ENCODE measurements around the gene TRAPPC10. TPM values are rescaled to one million over a fixed set of nuclear protein-coding genes. Genes with fewer than 3 reads are reported as not detected.
"Not testable (repeated sequence)": the region's sequence is repeated elsewhere in the genome, so short reads cannot be mapped to it uniquely, and the experiment has no call there.

Gene TRAPPC10
- total RNA-seq, 2 donors from 2014 or later: 45.9 to 47.9 TPM

- ATAC-seq (ENCODE audit: insufficient number of reproducible peaks, low FRiP score, low read depth); H3K36me3 ChIP-seq; DNase-seq (ENCODE audit: low spot score); H3K4me3 ChIP-seq; H3K9me3 ChIP-seq; H3K27me3 ChIP-seq (replicated peaks; ENCODE audit: insufficient read depth); H3K27ac ChIP-seq; H3K4me1 ChIP-seq (ENCODE audit: control insufficient read depth in 1 of 2, low read depth in 2 of 2): not testable (repeated sequence)
Measured at GRCh38 chr21:44144784-44145602, 132.9 kb downstream of the TRAPPC10 start.

- H3K36me3 ChIP-seq; H3K4me1 ChIP-seq (ENCODE audit: control insufficient read depth in 1 of 2, low read depth in 2 of 2); H3K27ac ChIP-seq; H3K9me3 ChIP-seq; H3K27me3 ChIP-seq (replicated peaks; ENCODE audit: insufficient read depth); H3K4me3 ChIP-seq; ATAC-seq (ENCODE audit: insufficient number of reproducible peaks, low FRiP score, low read depth); DNase-seq (ENCODE audit: low spot score): not testable (repeated sequence)
Measured at GRCh38 chr21:44145616-44146015, 133.5 kb downstream of the TRAPPC10 start.

GRCh38 chr21:44147108-44147507, 135.0 kb downstream of the TRAPPC10 start:
- H3K4me3 ChIP-seq; H3K36me3 ChIP-seq; H3K9me3 ChIP-seq; H3K27ac ChIP-seq; H3K4me1 ChIP-seq (ENCODE audit: control insufficient read depth in 1 of 2, low read depth in 2 of 2); DNase-seq (ENCODE audit: low spot score); H3K27me3 ChIP-seq (replicated peaks; ENCODE audit: insufficient read depth); ATAC-seq (ENCODE audit: insufficient number of reproducible peaks, low FRiP score, low read depth): not testable (repeated sequence)

GRCh38 chr21:44150255-44150654, 138.1 kb downstream of the TRAPPC10 start:
- not testable (repeated sequence) for DNase-seq (ENCODE audit: low spot score); H3K27ac ChIP-seq; H3K9me3 ChIP-seq; H3K27me3 ChIP-seq (replicated peaks; ENCODE audit: insufficient read depth); H3K4me3 ChIP-seq; H3K36me3 ChIP-seq; ATAC-seq (ENCODE audit: insufficient number of reproducible peaks, low FRiP score, low read depth); H3K4me1 ChIP-seq (ENCODE audit: control insufficient read depth in 1 of 2, low read depth in 2 of 2)

GRCh38 chr21:44153214-44153888, 141.2 kb downstream of the TRAPPC10 start:
- not testable (repeated sequence) for ATAC-seq (ENCODE audit: insufficient number of reproducible peaks, low FRiP score, low read depth); H3K4me1 ChIP-seq (ENCODE audit: control insufficient read depth in 1 of 2, low read depth in 2 of 2)

GRCh38 chr21:44153889-44154228, 141.8 kb downstream of the TRAPPC10 start:
- not testable (repeated sequence) for H3K27ac ChIP-seq; H3K27me3 ChIP-seq (replicated peaks; ENCODE audit: insufficient read depth); H3K4me1 ChIP-seq (ENCODE audit: control insufficient read depth in 1 of 2, low read depth in 2 of 2); H3K4me3 ChIP-seq; H3K36me3 ChIP-seq; ATAC-seq (ENCODE audit: insufficient number of reproducible peaks, low FRiP score, low read depth); H3K9me3 ChIP-seq; DNase-seq (ENCODE audit: low spot score)

More at GRCh38 chr21:44153214-44153888, 141.2 kb downstream of the TRAPPC10 start:
- not testable (repeated sequence) for H3K27me3 ChIP-seq (replicated peaks; ENCODE audit: insufficient read depth); H3K27ac ChIP-seq; H3K36me3 ChIP-seq; DNase-seq (ENCODE audit: low spot score); H3K9me3 ChIP-seq; H3K4me3 ChIP-seq

GRCh38 chr21:44154816-44155230, 142.7 kb downstream of the TRAPPC10 start:
- peak; percentile 40 for ATAC-seq (ENCODE audit: insufficient number of reproducible peaks, low FRiP score, low read depth)
- not testable (repeated sequence) for DNase-seq (ENCODE audit: low spot score); H3K4me1 ChIP-seq (ENCODE audit: control insufficient read depth in 1 of 2, low read depth in 2 of 2); H3K27ac ChIP-seq; H3K4me3 ChIP-seq; H3K9me3 ChIP-seq; H3K36me3 ChIP-seq; H3K27me3 ChIP-seq (replicated peaks; ENCODE audit: insufficient read depth)

GRCh38 chr21:44155231-44155993, 143.3 kb downstream of the TRAPPC10 start:
- not testable (repeated sequence) for ATAC-seq (ENCODE audit: insufficient number of reproducible peaks, low FRiP score, low read depth); H3K9me3 ChIP-seq; DNase-seq (ENCODE audit: low spot score); H3K27ac ChIP-seq; H3K27me3 ChIP-seq (replicated peaks; ENCODE audit: insufficient read depth); H3K36me3 ChIP-seq; H3K4me3 ChIP-seq; H3K4me1 ChIP-seq (ENCODE audit: control insufficient read depth in 1 of 2, low read depth in 2 of 2)

GRCh38 chr21:44155994-44156380, 143.9 kb downstream of the TRAPPC10 start:
- ATAC-seq (ENCODE audit: insufficient number of reproducible peaks, low FRiP score, low read depth); H3K27me3 ChIP-seq (replicated peaks; ENCODE audit: insufficient read depth); H3K36me3 ChIP-seq; DNase-seq (ENCODE audit: low spot score); H3K9me3 ChIP-seq; H3K4me3 ChIP-seq; H3K4me1 ChIP-seq (ENCODE audit: control insufficient read depth in 1 of 2, low read depth in 2 of 2); H3K27ac ChIP-seq: not testable (repeated sequence)

Other genes starting within 250 kb of the TRAPPC10 start
- 1 to 10 TPM; 2.3 to 8.4 TPM for gene CSTB, start 236.0 kb upstream of the TRAPPC10 start, total RNA-seq
- gene RRP1, start 222.7 kb upstream of the TRAPPC10 start, total RNA-seq: 10 to 100 TPM; 21.3 to 34.3 TPM
- 10 to 100 TPM; 32.8 to 37.9 TPM for gene AGPAT3, start 147.1 kb upstream of the TRAPPC10 start, total RNA-seq
- 10 to 100 TPM; 10.9 to 13.0 TPM for gene PWP2, start 95.1 kb downstream of the TRAPPC10 start, total RNA-seq
- 10 to 100 TPM in 1 of 2 donors, 1 to 10 TPM in 1; 8.6 to 23.4 TPM for gene GATD3, start 121.4 kb downstream of the TRAPPC10 start, total RNA-seq
- 1 to 10 TPM; 2.3 to 4.1 TPM for gene ICOSLG, start 228.6 kb downstream of the TRAPPC10 start, total RNA-seq
- gene DNMT3L, start 249.6 kb downstream of the TRAPPC10 start, total RNA-seq: not detected